Activated CD4-positive, alpha-beta memory T cell treated with anti-CD3 and anti-CD28 coated beads, Interleukin-2, amount 10 ng/mL, durations not matched to agents 7 days and 5 days (primary cell): ENCODE data around the gene NAV2. TPM values are rescaled to one million over a fixed set of nuclear protein-coding genes. Genes with fewer than 3 reads are reported as not detected.
"Not testable (repeated sequence)": the region's sequence is repeated elsewhere in the genome, so short reads cannot be mapped to it uniquely, and the experiment has no call there.

Source experiments
- CTCF ChIA-PET: fragments of 350-600 bp; sonication (Branson Sonifier 250); formaldehyde crosslinking; loops from one replicate; lab custom pipeline; 2021; ENCODE audit warnings: antibody characterized with exemption, inconsistent platforms; lab: Charles Lee
- POLR2A ChIA-PET: fragments of 350-600 bp; sonication (Branson Sonifier 250); formaldehyde crosslinking; loops from one replicate; lab custom pipeline; 2021; ENCODE audit warnings: antibody characterized with exemption; lab: Charles Lee
- DNase-seq: peaks from one replicate; pipeline ENCODE4 v3.0.0-alpha.2; 2020
- H3K27ac Mint-ChIP-seq: one replicate; pipeline ENCODE4 v1.8.0; 2021; ENCODE audit warnings: mild to moderate bottlenecking, mixed read lengths
- H3K27me3 Mint-ChIP-seq: one replicate; pipeline ENCODE4 v1.8.0; 2021; ENCODE audit warnings: mixed read lengths
- H3K36me3 Mint-ChIP-seq: one replicate; pipeline ENCODE4 v1.8.0; 2021; ENCODE audit warnings: low read depth, mixed read lengths
- H3K4me1 Mint-ChIP-seq: one replicate; pipeline ENCODE4 v1.8.0; 2021; ENCODE audit warnings: mixed read lengths
- H3K4me3 Mint-ChIP-seq: one replicate; pipeline ENCODE4 v1.8.0; 2021; ENCODE audit warnings: mild to moderate bottlenecking, mixed read lengths
- H3K9me3 Mint-ChIP-seq: one replicate; pipeline ENCODE4 v1.8.0; 2021; ENCODE audit warnings: mixed read lengths
- total RNA-seq, 2 experiments: library from RNA; stranded (reverse); gene quantifications; one replicate each; pipeline ENCODE4 v1.2.3, GENCODE V29; 2021

Gene NAV2
- total RNA-seq, 2 experiments from 2014 or later, result 0.53 to 0.70 TPM

DNA sequence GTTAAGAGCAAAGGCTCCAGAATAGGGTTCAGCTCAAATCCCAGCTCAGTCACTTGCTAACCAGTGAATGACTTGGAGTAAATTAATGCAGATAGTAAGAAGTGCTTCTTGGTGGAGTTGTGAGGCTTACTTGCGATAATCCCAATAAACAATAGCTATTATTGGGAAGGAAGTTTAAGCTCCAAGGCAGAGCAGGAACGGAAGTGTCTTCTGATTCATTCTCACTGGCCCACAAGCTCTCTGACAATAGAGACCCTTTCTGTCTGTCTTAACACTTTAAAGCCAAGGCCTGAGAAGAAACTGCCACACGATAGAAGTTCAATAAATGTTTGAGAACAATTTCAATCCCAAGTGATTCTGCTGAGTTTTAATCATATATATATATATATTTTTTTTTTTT is 292.2 kb downstream of the NAV2 start:
- no peaks in the 10 kb centered on the region for H3K36me3 Mint-ChIP-seq
- DNase-seq, result no peak
- CTCF ChIA-PET, result interaction anchor here (0.6 kb wide), 1 partner anchor 102 kb away, joined by 3 read pairs; no protein-coding TSS in a partner anchor
- H3K4me3 Mint-ChIP-seq, result no peak overlapping the region
- H3K27ac Mint-ChIP-seq, result no peak overlapping the region
- no peaks in the 10 kb centered on the region for H3K27me3 Mint-ChIP-seq
- POLR2A ChIA-PET, result no interaction called here
- H3K4me1 Mint-ChIP-seq, result no peaks in the 10 kb centered on the region
- H3K9me3 Mint-ChIP-seq, result no peaks in the 10 kb centered on the region

GRCh38 chr11:20005747-20006146 is 293.1 kb downstream of the NAV2 start:
- Mint-ChIP-seq H3K36me3 (no peaks in the 10 kb centered on the region), H3K9me3 (no peaks in the 10 kb centered on the region), H3K4me3 (no peak overlapping the region), H3K27ac (no peak overlapping the region), H3K27me3 (no peaks in the 10 kb centered on the region), H3K4me1 (no peaks in the 10 kb centered on the region)
- ChIA-PET POLR2A (no interaction called here), CTCF (no interaction called here)
- no peak for DNase-seq

GRCh38 chr11:20006618-20007017 is 294.0 kb downstream of the NAV2 start:
- H3K4me1 Mint-ChIP-seq, H3K27me3 Mint-ChIP-seq, CTCF ChIA-PET, H3K36me3 Mint-ChIP-seq, H3K9me3 Mint-ChIP-seq, DNase-seq, H3K27ac Mint-ChIP-seq, H3K4me3 Mint-ChIP-seq, POLR2A ChIA-PET: not testable (repeated sequence)

- Mint-ChIP-seq H3K4me1 (no peaks in the 10 kb centered on the region), H3K9me3 (no peaks in the 10 kb centered on the region), H3K4me3 (no peak overlapping the region), H3K27ac (no peak overlapping the region), H3K27me3 (peaks cover 3% of the 10 kb centered on the region), H3K36me3 (no peaks in the 10 kb centered on the region)
- DNase-seq, result no peak
- POLR2A ChIA-PET, result no interaction called here
- CTCF ChIA-PET, result no interaction called here
Observed at GRCh38 chr11:20007386-20007785, 294.7 kb downstream of the NAV2 start.

DNA sequence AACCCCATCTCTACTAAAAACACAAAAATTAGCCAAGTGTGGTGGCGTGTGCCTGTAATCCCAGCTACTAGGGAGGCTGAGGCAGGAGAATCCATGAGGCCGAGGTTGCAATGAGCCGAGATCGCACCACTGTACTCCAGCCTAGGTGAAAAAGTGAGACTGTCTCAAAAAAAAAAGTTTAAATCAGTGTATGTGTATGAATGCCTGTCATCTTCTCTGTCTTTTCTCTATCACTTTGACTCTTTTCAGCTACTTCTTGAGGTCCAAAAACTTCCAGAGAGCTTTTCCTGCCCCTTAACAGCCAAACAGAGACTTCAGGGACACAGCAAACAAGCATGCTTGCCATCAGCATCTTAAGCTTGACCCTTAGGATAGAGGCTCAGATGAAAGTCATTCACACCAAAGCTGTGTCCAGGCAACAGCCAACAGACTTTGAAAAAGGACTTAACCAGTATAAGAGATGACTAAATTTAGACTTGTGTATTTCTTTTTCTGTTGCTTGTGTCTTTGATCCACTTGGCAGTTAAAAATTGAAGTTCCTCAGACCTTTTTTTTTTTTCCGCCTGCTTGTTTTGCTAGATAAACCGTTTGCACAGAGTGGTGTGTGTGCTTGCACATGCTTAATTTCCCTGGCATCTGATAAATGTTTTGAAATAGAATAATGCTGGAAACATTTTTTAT is 295.7 kb downstream of the NAV2 start:
- no peak for DNase-seq
- H3K36me3 Mint-ChIP-seq, result no peaks in the 10 kb centered on the region
- H3K4me3 Mint-ChIP-seq, result no peak overlapping the region
- no peaks in the 10 kb centered on the region for H3K9me3 Mint-ChIP-seq
- ChIA-PET POLR2A (no interaction called here), CTCF (no interaction called here)
- no peak overlapping the region for H3K27ac Mint-ChIP-seq
- H3K4me1 Mint-ChIP-seq, result no peaks in the 10 kb centered on the region
- peaks cover 3% of the 10 kb centered on the region for H3K27me3 Mint-ChIP-seq

- no peak overlapping the region for H3K4me3 Mint-ChIP-seq
- H3K36me3 Mint-ChIP-seq, result no peaks in the 10 kb centered on the region
- DNase-seq, result no peak
- H3K27me3 Mint-ChIP-seq, result peaks cover 7% of the 10 kb centered on the region
- ChIA-PET POLR2A (no interaction called here), CTCF (no interaction called here)
- H3K4me1 Mint-ChIP-seq, result no peaks in the 10 kb centered on the region
- no peak overlapping the region for H3K27ac Mint-ChIP-seq
- no peaks in the 10 kb centered on the region for H3K9me3 Mint-ChIP-seq
Observed at GRCh38 chr11:20008871-20009644, 296.4 kb downstream of the NAV2 start.

DNA sequence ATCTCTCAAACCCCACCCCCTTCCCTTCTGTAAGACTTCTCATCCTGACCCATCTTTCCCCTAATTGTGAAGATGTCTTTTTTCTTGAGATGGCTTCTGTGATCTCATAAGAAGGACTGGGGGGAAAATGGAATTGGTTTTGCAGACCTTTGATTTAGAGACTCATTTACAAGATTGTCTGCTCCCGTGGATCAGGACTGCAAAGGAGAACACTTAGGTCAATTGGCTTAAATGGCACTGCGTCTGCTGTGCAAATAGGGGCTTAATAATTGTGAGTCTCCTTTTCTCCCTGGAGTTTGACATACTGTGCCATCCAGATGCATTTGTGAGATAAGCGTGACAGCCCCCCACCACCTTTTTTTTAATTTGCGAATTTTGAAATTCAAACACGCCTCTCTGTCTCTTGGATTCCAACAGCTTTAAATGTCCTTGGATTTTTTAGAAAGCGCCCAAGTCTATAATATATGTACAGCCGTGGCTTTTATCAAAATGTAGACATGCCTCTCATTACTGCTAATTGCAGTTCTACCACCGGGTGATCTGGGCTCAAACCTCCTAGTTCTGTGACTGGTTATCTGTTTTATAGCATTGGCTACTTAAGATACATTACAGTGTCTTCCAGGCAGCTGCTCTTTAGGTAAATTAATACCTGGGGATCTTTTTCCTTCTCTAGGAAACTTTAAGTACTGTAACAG is 297.7 kb downstream of the NAV2 start:
- Mint-ChIP-seq H3K36me3 (no peaks in the 10 kb centered on the region), H3K27me3 (peaks cover 9% of the 10 kb centered on the region), H3K9me3 (no peaks in the 10 kb centered on the region), H3K4me1 (no peaks in the 10 kb centered on the region), H3K4me3 (no peak overlapping the region), H3K27ac (no peak overlapping the region)
- ChIA-PET CTCF (no interaction called here), POLR2A (no interaction called here)
- DNase-seq, result no peak

GRCh38 chr11:20010851-20011225 is 298.2 kb downstream of the NAV2 start:
- no peak overlapping the region for H3K27ac Mint-ChIP-seq
- CTCF ChIA-PET, result no interaction called here
- no peak for DNase-seq

DNA sequence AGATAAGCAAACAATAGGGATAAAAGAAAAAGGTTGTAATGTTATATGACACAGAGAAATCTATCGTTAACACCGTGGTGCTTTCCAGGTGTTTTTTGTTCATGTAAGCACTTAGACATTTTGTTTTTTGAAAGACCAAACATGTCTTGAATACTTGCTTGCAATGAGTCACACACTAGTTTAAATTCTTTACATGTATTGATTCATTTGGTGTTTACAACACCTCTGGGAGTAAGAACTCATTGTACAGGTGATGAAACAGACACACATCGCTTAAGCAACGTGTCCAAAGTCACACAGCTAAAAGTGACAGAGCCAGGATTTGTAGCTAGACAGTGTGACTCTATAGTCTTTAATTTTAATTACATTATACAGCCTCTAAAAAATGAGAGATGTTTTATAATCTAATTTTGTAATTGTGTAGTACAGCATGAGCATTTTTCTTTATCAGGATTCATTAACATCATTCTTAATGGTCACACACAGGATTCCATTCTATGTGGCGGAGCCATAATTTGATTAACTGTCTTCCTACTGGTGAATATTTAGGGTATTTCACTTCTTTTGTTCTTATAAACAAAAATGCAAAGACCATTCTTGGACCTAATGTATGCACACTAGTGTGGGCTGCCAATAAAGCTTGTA is 298.8 kb downstream of the NAV2 start:
- DNase-seq, result no peak
- Mint-ChIP-seq H3K36me3 (no peaks in the 10 kb centered on the region), H3K27ac (no peak overlapping the region), H3K27me3 (peaks cover 11% of the 10 kb centered on the region), H3K4me3 (no peak overlapping the region), H3K9me3 (no peaks in the 10 kb centered on the region), H3K4me1 (no peaks in the 10 kb centered on the region)
- ChIA-PET POLR2A (no interaction called here), CTCF (no interaction called here)

More at GRCh38 chr11:20010851-20011225, 298.2 kb downstream of the NAV2 start:
- no peaks in the 10 kb centered on the region for H3K36me3 Mint-ChIP-seq
- no peaks in the 10 kb centered on the region for H3K4me1 Mint-ChIP-seq
- H3K9me3 Mint-ChIP-seq, result no peaks in the 10 kb centered on the region
- H3K4me3 Mint-ChIP-seq, result no peak overlapping the region
- peaks cover 9% of the 10 kb centered on the region for H3K27me3 Mint-ChIP-seq
- POLR2A ChIA-PET, result no interaction called here

DNA sequence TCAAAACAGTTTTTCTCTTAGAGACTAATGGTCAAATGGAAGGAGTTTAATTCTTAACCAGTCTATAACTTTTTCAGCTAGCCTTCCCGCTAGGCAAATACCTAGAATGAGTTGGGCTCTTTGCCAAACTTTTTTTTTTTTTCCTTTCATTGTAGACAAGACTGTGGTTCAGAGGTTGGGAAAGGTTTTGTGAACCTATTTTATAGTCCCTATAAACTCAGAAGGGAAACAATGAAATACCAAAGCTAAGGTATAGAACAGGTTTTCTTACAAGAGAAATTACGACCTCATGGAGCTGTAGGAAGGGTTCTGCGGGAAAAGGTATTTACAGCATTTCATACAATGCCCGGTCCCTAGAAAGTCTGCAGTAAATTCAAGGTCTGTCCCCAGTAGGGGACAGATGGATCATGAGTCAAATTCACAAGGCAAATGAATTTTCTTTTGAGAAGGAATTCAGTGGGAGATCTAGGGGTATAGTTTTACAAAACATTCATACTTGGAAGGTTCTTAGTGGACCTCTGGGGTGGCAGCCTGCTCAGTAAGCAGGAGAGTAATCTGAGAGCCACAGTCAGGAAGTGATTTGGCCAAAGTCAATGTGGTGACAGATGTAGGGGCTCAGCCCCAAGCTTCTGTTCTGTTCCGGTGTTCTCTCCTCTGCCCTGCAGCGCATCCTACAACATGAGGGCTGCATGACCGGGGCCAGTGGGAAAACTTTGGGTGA is 300.9 kb downstream of the NAV2 start:
- Mint-ChIP-seq H3K36me3 (no peaks in the 10 kb centered on the region), H3K27ac (no peak overlapping the region), H3K9me3 (no peaks in the 10 kb centered on the region), H3K4me3 (no peak overlapping the region), H3K4me1 (no peaks in the 10 kb centered on the region), H3K27me3 (peaks cover 11% of the 10 kb centered on the region)
- ChIA-PET CTCF (no interaction called here), POLR2A (no interaction called here)
- no peak for DNase-seq

DNA sequence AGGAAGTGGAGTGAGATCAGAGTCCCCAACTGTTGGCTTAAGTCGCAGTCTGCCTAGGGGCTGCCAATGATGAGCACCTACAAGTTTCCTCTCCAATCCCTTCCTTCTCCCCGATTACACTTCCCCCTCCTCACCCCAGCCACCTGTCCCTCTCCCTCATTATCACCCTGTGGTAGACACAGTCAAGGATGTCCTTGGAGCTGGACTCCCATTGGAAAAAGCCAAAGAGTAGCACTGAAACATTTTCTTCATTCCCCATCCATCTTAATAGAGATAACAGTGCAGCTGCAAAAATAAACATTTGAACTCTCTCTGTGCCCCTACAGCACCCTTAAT is 301.4 kb downstream of the NAV2 start:
- no peak overlapping the region for H3K4me3 Mint-ChIP-seq
- no peaks in the 10 kb centered on the region for H3K4me1 Mint-ChIP-seq
- no peak for DNase-seq
- H3K9me3 Mint-ChIP-seq, result no peaks in the 10 kb centered on the region
- CTCF ChIA-PET, result no interaction called here
- no peaks in the 10 kb centered on the region for H3K36me3 Mint-ChIP-seq
- H3K27me3 Mint-ChIP-seq, result peaks cover 11% of the 10 kb centered on the region
- POLR2A ChIA-PET, result no interaction called here
- H3K27ac Mint-ChIP-seq, result no peak overlapping the region

DNA sequence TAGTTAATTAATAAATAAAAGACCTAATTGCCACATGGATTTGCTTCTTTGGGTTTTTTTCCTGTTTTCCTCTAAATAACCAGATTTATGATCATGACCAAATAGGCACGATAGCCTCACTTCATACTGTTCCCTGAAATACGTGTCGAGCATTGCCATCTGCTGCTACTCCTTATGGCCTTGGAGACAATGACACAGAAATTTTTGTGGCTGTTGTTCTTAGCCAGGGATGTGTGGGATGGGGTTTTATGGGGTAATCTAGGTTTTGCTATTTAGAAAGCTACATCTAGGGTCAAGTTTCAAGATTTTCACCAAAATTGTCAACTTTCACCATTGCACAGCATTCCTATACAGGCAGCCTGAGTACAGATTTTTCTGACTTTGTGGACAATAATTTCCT is 302.5 kb downstream of the NAV2 start:
- H3K27me3 Mint-ChIP-seq, result peaks cover 11% of the 10 kb centered on the region
- no peak overlapping the region for H3K4me3 Mint-ChIP-seq
- DNase-seq, result no peak
- H3K9me3 Mint-ChIP-seq, result no peaks in the 10 kb centered on the region
- CTCF ChIA-PET, result no interaction called here
- H3K4me1 Mint-ChIP-seq, result no peaks in the 10 kb centered on the region
- no peaks in the 10 kb centered on the region for H3K36me3 Mint-ChIP-seq
- H3K27ac Mint-ChIP-seq, result no peak overlapping the region
- POLR2A ChIA-PET, result no interaction called here
